Measurements from ENCODE around the gene IL24.

The IL24 gene

GRCh38 chr1:206953126-206953525, 55.9 kb downstream of the IL24 start:
- no peak for DNase-seq (ENCODE audit: low read depth in 2 of 2)

GRCh38 chr1:206953626-206954025, 56.4 kb downstream of the IL24 start:
- DNase-seq (ENCODE audit: low read depth in 2 of 2) = no peak

All from fibroblast of skin of left biceps (primary cell).